Fibroblast of lung (primary cell): Measurements from ENCODE around the gene SMIM12. TPM values are rescaled to one million over a fixed set of nuclear protein-coding genes. Genes with fewer than 3 reads are reported as not detected.
"Not testable (repeated sequence)": the region's sequence is repeated elsewhere in the genome, so short reads cannot be mapped to it uniquely, and the experiment has no call there.

Source experiments
- DNase-seq, 2 donors: peaks; one replicate each; pipeline versions ENCODE4 v3.0.0 to v3.0.0-alpha.2; 2010; ENCODE audit warnings: low read depth in 2 of 2
- H2AFZ ChIP-seq: 2 replicates; pipeline ENCODE4 v1.5.1; 2012; ENCODE audit warnings: low read length, control low read depth, inconsistent platforms
- H3K27ac ChIP-seq: 2 replicates; pipeline ENCODE4 v1.5.1; 2011; ENCODE audit warnings: low read length, control low read depth; ENCODE audit not compliant: insufficient read depth
- H3K27me3 ChIP-seq: 2 replicates; pipeline ENCODE4 v1.5.1; 2011; ENCODE audit warnings: mild to moderate bottlenecking, low read length; ENCODE audit not compliant: control insufficient read depth, insufficient read depth
- H3K36me3 ChIP-seq: 2 replicates; pipeline ENCODE4 v1.5.1; 2011; ENCODE audit warnings: low read length; ENCODE audit not compliant: control insufficient read depth, insufficient read depth
- H3K4me1 ChIP-seq: 2 replicates; pipeline ENCODE4 v1.5.1; 2011; ENCODE audit warnings: low read length; ENCODE audit not compliant: control insufficient read depth, insufficient read depth; ENCODE audit errors: extremely low read depth
- H3K4me2 ChIP-seq: 2 replicates; pipeline ENCODE4 v1.5.1; 2011; ENCODE audit warnings: low read length, control low read depth; ENCODE audit not compliant: insufficient read depth; ENCODE audit errors: extremely low read depth
- H3K4me3 ChIP-seq, 4 experiments: fragments of 200-600 bp in 1 of 4; sonication (generic) in 1 of 4; replicated peaks in 1 of 4; 2 replicates each; pipeline ENCODE4 v1.5.1; 2011 to 2016; ENCODE audit warnings: low read length in 4 of 4, low read depth in 3 of 4, mild to moderate bottlenecking in 3 of 4, control low read depth in 2 of 4, inconsistent platforms in 1 of 4, mixed read lengths in 1 of 4; ENCODE audit not compliant: insufficient read depth in 1 of 4; ENCODE audit errors: control extremely low read depth in 1 of 4
- H3K79me2 ChIP-seq: 2 replicates; pipeline ENCODE4 v1.5.1; 2012; ENCODE audit warnings: mild to moderate bottlenecking, low read length, inconsistent platforms; ENCODE audit not compliant: control insufficient read depth, insufficient read depth
- H3K9ac ChIP-seq: 2 replicates; pipeline ENCODE4 v1.5.1; 2011; ENCODE audit warnings: mild to moderate bottlenecking, low read length, control low read depth; ENCODE audit not compliant: insufficient read depth
- H3K9me3 ChIP-seq: 2 replicates; pipeline ENCODE4 v1.5.1; 2012; ENCODE audit warnings: low read depth, low read length; ENCODE audit not compliant: control insufficient read depth, insufficient read depth
- H4K20me1 ChIP-seq: 2 replicates; pipeline ENCODE4 v1.5.1; 2011; ENCODE audit warnings: low read length; ENCODE audit not compliant: control insufficient read depth, insufficient read depth; ENCODE audit errors: extremely low read depth
- EZH2 ChIP-seq: IDR thresholded peaks from 2 replicates; pipeline ENCODE4 v1.5.1; 2012; ENCODE audit warnings: low read length, control low read depth, mild to moderate bottlenecking; ENCODE audit errors: missing control alignments
- polyA plus RNA-seq, 2 donors: library from polyadenylated mRNA; depleted of rRNA in 1 of 2; stranded (reverse) in 1 of 2; unstranded in 1 of 2; fragments of >200 nt; gene quantifications; 2 replicates each; pipeline ENCODE4 v1.2.1, GENCODE V29; 2011 to 2012; ENCODE audit warnings: missing spikeins in 1 of 2
- total RNA-seq: library from RNA; depleted of rRNA; stranded (reverse); fragments of >200 nt; gene quantifications from 2 replicates; pipeline ENCODE4 v1.2.1, GENCODE V29; 2014
- TF ChIP-seq, protein P1 (sequence below), 2 donors: IDR thresholded peaks in 1 of 2; conservative IDR thresholded peaks in 1 of 2; 1 replicate in 1 of 2; 2 replicates in 1 of 2; pipeline ENCODE4 v1.5.1; 2011 to 2012; ENCODE audit warnings: low read length in 2 of 2, control low read depth in 1 of 2, inconsistent platforms in 1 of 2, low read depth in 1 of 2, mild to moderate bottlenecking in 1 of 2

The SMIM12 gene
- total and polyA plus RNA-seq, 2 donors (not counting 1 experiment from before 2014, with no cell fraction given), result 18.2 to 59.7 TPM

DNA sequence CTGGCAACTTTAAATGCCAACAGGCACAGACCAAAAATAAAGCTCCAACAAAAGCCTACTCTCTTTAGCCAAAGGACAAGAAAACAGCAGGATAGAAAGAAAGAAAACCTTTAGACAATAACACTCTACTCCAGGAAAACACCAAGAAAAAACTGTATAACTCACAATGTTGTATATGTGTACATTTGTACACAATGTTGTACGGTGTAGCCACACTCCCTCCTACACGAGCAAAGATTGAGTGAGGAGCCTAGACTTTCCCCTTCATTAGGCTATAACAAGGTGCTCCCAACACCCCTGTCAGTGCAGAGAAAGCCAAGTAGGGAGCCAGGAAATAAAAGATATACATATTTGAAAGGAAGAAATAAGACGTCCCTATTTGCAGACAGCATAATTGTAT lies 42.8 kb downstream of the SMIM12 start:
- DNase-seq, result no peak
- TF ChIP-seq EZH2, result no peak
- TF ChIP-seq, protein P1, sequence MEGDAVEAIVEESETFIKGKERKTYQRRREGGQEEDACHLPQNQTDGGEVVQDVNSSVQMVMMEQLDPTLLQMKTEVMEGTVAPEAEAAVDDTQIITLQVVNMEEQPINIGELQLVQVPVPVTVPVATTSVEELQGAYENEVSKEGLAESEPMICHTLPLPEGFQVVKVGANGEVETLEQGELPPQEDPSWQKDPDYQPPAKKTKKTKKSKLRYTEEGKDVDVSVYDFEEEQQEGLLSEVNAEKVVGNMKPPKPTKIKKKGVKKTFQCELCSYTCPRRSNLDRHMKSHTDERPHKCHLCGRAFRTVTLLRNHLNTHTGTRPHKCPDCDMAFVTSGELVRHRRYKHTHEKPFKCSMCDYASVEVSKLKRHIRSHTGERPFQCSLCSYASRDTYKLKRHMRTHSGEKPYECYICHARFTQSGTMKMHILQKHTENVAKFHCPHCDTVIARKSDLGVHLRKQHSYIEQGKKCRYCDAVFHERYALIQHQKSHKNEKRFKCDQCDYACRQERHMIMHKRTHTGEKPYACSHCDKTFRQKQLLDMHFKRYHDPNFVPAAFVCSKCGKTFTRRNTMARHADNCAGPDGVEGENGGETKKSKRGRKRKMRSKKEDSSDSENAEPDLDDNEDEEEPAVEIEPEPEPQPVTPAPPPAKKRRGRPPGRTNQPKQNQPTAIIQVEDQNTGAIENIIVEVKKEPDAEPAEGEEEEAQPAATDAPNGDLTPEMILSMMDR (conservative IDR thresholded peaks at IDR 0.05 in 1 of 2, IDR thresholded peaks at IDR 0.05 in 1 of 2; ENCODE audit: low read depth in 1 of 2, low read length in 2 of 2), result no peak
- no peaks in the 10 kb centered on the region for H3K4me1 ChIP-seq

DNA sequence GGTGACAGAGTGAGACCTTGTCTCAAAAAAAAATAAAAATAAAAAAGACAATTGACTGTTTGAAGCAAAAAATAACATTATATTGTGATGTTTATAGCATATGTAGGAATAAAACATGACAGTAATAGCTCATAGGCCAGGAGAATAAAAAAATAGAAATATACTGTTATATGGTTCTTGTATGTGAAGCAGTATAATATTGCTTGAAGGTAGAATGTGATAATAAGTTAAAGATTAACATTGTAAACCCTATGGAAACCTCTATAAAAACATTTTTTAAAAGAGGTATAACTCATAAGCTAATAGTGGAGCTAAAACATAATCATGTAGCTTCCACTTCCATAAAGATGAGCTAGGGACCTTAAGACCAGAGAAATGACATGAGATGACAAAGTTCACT lies 43.2 kb downstream of the SMIM12 start:
- Histone ChIP-seq H3K27ac (no peak overlapping the region), H3K36me3 (no peaks in the 10 kb centered on the region), H3K4me2 (no peak overlapping the region), H3K9ac (no peak overlapping the region), H3K79me2 (no peaks in the 10 kb centered on the region), H3K4me3 (no peak overlapping the region), H4K20me1 (no peaks in the 10 kb centered on the region), H2AFZ (no peak overlapping the region), H3K9me3 (no peaks in the 10 kb centered on the region), H3K27me3 (no peaks in the 10 kb centered on the region), H3K4me1 (no peaks in the 10 kb centered on the region)
- no peak for DNase-seq
- TF ChIP-seq, protein P1 (conservative IDR thresholded peaks at IDR 0.05 in 1 of 2, IDR thresholded peaks at IDR 0.05 in 1 of 2; ENCODE audit: low read depth in 1 of 2, low read length in 2 of 2), result no peak
- TF ChIP-seq EZH2, result no peak

More for the DNA sequence above, 42.8 kb downstream of the SMIM12 start:
- H3K79me2 ChIP-seq, result no peaks in the 10 kb centered on the region
- no peaks in the 10 kb centered on the region for H4K20me1 ChIP-seq
- H3K9ac ChIP-seq, result no peak overlapping the region
- H3K4me3 ChIP-seq, result no peak overlapping the region
- H2AFZ ChIP-seq, result no peak overlapping the region
- H3K27me3 ChIP-seq, result no peaks in the 10 kb centered on the region
- no peaks in the 10 kb centered on the region for H3K36me3 ChIP-seq
- H3K9me3 ChIP-seq, result no peaks in the 10 kb centered on the region
- no peak overlapping the region for H3K4me2 ChIP-seq
- no peak overlapping the region for H3K27ac ChIP-seq

DNA sequence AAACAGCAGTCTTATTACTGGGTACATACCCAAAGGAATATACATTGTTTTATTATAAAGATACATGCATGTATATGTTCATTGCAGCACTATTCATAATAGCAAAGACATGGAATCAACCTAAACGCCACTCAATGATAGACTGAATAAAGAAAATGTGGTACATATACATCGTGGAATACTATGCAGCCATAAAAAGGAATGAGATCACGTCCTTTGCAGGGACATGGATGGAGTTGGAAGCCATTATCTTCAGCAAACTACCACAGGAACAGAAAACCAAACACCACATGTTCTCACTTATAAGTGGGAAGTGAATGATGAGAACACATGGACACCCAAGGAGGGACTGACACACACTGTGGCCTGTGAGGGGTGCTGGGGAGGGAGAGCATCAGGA lies 48.8 kb downstream of the SMIM12 start:
- H3K4me2 ChIP-seq, H4K20me1 ChIP-seq, H3K4me3 ChIP-seq, H3K4me1 ChIP-seq, H3K9me3 ChIP-seq, DNase-seq, H3K27ac ChIP-seq, H3K27me3 ChIP-seq, H3K36me3 ChIP-seq, H3K9ac ChIP-seq, H3K79me2 ChIP-seq, H2AFZ ChIP-seq: not testable (repeated sequence)
